ENCODE data around the gene MAML2.

The MAML2 gene

GRCh38 chr11:96232132-96232531 is 110.9 kb downstream of the MAML2 start:
- DNase-seq = no peak

DNA sequence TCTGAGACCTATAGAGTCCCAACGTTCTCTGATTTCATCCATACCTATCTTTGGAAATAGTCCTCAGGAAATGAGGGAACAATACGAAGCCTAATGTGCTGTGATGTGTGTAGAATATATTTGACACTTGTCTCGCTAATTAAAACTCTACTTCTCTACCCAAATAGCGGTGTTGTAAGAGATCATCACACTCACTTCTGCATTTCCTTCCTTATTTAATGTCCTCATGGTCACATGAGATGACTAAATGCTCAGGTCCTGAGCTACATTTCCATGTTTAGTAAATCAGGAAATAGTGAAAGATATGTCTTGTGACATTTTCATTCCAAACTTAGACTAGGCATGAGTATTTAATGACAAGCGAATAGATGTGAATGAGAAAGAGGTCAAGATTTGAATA is 112.3 kb downstream of the MAML2 start:
- DNase-seq = no peak

DNA sequence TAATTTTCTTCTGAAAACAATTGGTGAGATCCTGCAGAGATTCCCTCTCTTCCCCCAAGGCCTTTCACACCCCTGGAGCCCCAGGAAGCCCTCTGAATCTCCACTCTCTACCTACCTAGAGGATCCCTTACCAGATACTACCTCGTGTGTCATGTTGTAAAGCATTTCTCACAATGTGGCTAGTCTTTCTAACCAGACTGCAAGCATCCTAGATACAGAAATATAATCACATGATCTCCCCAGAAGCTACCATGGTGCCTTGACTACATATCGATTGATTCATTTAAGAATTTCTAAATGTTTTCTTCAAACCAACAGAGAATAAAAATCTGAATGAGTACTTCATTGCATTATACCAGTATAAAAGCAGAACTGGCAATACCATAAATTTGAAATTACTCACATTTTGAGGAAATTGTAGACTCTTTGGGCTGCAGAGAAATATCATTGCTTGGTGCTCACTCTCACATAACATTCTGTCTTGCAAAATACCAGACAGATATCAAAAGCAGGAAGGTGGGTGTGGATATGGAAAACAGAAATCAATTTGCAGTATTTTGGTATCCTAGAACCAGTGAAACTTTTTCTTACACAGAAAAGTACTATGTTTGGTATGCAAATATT is 113.5 kb downstream of the MAML2 start:
- no peak for DNase-seq

- no peak for DNase-seq
Observed at GRCh38 chr11:96228910-96229309, 114.1 kb downstream of the MAML2 start.

DNA sequence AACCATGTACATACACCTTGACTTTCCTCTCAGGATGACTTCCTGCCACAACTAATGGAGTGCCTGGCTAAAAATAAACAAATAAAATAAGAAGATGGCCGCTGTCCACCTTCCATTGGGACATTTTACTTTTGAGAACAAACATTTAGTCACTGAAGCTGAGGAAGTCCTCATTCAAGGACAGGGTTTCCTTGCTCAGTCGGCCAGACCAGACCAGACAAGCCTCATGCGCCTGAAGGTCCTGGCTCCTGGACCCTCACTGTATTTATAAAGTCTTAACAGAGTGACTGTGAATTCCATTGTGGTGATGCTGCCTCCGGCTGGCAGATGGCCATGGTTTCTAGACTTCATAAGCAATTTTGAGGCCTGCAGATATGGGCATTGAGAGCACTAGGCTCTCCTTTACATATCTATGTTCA is 114.5 kb downstream of the MAML2 start:
- no peak for DNase-seq

DNA sequence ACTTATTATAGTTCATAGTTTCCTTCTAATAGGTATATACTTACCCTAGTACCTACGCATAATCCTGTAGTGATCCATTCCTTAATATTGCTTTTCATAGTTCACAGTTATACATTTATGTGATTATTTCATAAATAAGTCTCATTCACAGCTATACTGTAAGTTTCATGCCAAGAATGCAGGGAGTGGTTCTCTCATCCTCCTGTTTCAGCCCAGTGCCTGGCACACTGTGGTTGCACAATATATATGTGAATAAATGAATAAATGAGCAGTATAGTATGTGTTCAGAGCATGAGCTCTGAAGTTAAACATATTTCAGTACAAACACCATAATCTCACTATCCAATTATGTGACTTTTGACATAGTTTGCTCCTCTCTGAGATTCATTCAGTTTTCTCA is 115.8 kb downstream of the MAML2 start:
- no peak for DNase-seq

DNA sequence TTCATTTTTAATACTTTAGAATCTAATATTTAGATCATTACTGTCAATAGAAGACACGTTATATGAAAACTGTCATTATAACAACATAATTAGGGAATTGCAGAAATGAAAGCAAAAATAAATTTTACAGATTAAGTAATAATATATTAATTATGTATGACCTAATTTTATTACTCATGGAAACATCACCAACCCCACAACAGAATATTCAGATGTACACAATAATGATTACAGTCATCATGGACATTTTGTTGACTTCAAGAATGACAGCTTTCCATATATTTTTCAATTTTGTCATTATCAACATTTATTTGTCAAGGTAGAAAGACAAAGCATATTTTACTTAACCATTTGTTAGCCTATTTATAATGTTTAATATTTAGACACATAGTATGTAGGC is 119.9 kb downstream of the MAML2 start:
- DNase-seq = no peak

GRCh38 chr11:96222102-96222501 is 120.9 kb downstream of the MAML2 start:
- no peak for DNase-seq

DNA sequence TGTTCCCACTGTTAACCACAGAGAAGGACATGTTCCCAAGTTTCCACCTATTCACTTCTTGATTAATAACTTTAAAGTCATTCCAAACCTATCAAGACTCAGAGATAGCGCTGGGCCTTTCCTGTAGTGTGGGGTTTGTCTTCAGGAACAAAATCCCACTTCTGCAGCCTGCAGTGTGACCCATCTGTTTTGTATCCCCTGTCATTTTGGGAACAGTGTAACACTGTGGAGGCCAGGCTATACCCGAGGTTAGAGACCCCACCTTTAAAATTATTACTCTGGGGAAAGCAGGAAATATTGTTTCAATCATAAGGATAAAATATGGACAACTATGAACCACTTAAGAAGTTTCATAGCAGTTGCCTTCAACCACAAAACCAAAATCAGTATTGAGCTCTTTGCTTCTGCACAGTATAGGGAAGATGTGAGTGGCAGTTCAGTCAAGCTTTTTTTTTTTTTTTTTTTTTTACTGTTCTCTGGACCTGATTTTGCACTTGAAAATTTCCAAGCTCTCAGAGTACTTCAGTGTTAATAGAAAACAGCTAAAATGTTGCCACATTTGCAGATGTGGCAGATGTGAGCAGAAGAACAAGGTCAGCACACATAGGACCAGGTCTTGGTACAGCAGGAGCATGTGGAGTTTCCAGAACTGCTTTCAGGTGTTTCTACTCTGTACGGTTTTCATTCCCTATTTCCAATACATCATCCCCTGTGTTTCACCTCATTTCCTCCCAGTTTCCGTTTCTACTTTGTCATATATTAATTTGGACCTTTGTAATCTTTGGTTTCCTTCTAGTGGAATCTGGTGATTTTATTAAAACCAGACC is 121.5 kb downstream of the MAML2 start:
- DNase-seq = no peak

- DNase-seq = no peak
Observed at GRCh38 chr11:96219981-96220623, 122.9 kb downstream of the MAML2 start.

DNA sequence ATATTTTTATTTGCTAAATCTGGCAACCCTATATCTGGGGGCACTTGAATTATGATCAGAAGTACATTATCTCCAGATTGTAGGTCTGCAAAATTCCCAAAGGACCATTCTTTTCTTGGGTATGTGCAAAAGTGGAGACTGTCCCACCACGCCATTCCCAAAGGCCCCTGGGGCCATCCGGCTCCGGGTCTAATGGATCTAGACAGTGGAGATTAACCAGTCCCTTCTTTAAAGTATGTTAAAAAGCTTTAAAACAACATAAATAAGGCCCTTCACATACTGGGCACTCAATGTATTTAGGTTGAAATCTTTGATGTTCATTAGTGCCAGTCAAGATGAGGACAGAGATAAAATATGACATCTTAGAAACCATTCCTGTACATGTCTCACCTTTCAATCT is 124.1 kb downstream of the MAML2 start:
- DNase-seq = no peak

- DNase-seq = no peak
Observed at GRCh38 chr11:96218006-96218405, 125.0 kb downstream of the MAML2 start.

GRCh38 chr11:96217206-96217605 is 125.8 kb downstream of the MAML2 start:
- DNase-seq = no peak

DNA sequence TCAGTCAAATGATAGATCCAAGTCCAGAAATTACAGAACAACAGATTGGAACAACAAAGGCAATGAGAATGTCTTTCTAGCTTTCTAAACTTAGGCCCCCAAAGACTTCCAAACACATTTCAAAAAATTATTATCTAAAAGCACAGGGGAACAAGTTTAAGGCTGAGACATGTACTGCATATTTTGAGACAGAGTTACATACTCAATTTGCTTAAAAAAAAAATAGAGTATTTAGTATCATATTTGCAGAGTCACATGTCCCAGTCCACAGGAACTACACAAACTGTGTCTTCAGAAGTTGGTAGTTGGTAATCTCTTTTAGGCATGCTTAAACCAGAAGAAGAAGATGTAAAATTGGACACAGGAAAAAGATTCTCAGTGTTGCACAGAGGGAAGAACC is 127.2 kb downstream of the MAML2 start:
- no peak for DNase-seq

DNA sequence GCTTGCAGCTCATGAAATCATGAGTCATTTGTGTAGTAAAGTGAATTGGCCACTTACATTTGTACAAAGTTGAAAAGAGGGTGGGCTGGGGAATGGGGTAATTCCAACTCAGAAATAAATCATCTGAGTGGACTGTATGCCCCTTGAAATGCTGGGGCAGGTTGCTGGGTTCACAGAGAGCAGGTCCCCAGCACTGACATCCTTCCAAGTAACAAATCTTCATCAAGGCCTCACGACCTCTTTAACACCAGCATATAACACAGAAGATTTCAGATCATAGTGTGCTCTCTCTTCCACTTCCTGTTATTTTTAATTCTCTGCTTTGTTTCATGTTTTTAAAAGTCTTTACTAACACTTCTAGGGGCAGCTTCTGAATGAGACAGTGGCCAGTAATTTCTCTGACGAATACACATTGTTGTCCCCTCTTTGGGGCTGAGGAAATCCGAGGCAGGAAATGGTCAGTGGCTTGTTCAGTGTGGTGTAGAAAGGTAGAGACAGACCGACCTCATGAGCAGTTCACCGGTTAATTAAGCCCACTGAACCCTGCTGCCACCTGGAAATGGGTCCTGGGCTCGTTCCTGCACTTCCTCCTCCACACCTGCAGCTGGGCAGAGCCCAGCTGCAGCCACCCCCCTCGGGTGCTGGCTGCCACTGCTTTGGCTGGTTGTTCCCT is 127.7 kb downstream of the MAML2 start:
- no peak for DNase-seq

DNA sequence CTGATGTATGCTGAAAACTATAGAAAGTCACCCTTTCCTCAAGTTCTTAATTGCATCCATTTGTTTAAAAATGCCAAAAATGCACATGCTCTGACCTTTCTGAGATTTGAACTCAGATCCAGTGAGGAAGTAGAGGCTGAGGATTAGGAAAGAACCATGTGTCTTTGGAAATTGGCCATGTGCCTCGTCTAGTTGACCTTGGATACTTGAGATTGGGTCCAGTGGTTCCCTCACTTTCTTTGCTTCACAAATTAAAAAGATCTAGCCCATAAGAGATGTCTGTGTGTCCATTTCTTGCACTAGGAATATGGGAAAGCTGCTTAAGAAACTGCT is 128.3 kb downstream of the MAML2 start:
- DNase-seq = no peak

DNA sequence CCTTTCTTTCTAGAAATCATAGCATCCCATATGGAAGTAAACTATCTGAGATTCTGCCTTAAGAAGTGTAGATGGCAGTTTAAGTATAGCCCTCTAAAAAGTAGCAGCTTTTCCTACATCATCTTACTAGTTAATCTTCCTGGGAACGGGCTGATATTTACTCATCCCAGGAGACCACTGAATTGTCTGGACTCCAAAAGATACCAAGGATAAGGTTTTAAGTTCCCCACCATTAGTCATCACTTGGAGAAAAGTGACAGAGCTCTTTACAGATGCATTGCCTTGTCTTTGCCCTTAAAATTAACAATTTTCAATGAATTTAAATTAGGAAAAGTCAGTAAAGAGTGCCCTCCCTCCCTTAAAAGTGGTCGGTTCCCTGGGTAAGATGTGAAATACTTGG is 129.5 kb downstream of the MAML2 start:
- no peak for DNase-seq

- DNase-seq = no peak
Observed at GRCh38 chr11:96211436-96211835, 131.6 kb downstream of the MAML2 start.

GRCh38 chr11:96207459-96208449 is 135.2 kb downstream of the MAML2 start:
- peak in 1 of 2 donors; percentile 19 for DNase-seq

DNA sequence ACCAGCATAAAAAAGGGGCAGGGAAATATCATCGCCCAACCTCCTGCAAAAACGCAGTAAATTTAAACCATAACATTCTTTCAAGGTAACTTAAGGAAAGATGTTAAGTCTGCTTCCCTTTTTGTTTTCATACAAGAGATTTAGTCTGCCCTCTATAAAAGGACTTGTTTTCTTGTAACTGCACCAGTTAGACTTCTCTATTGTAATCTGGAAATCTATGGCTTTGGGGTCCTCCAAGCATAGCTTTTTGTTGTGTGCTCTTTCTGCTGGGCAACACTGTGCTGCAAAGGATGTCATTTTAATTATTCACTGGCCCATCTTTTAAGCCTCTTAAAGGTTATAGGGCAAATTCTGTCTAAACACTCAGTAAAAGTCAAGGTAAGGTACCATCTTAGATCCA is 136.0 kb downstream of the MAML2 start:
- no peak for DNase-seq

GRCh38 chr11:96205460-96205809 is 137.6 kb downstream of the MAML2 start:
- peak in 1 of 2 donors; percentile 33 for DNase-seq

GRCh38 chr11:96204721-96205459 is 138.1 kb downstream of the MAML2 start:
- DNase-seq = no peak
